VCaP (cell line): ENCODE data around the gene METTL25.

Experiments
- H3K27ac ChIP-seq: fragments of 450-650 bp; 2 replicates; pipeline ENCODE4 v1.5.1; 2017
- CTCF ChIP-seq: fragments of 450-650 bp; conservative IDR thresholded peaks from 2 replicates; pipeline ENCODE4 v1.5.1; 2017; ENCODE audit warnings: mild to moderate bottlenecking, moderate library complexity

METTL25 gene

GRCh38 chr12:82522762-82523161, 164.4 kb downstream of the METTL25 start:
- TF ChIP-seq CTCF, result no peak
- H3K27ac ChIP-seq, result peak overlapping the region; percentile 63

GRCh38 chr12:82523996-82524395, 165.7 kb downstream of the METTL25 start:
- peak overlapping the region; percentile 63 for H3K27ac ChIP-seq
- TF ChIP-seq CTCF, result no peak

GRCh38 chr12:82524641-82525040, 166.3 kb downstream of the METTL25 start:
- H3K27ac ChIP-seq, result peak overlapping the region; percentile 63
- no peak for TF ChIP-seq CTCF

GRCh38 chr12:82525616-82526015, 167.3 kb downstream of the METTL25 start:
- no peak for TF ChIP-seq CTCF
- no peak overlapping the region for H3K27ac ChIP-seq

- peak; percentile 98 for TF ChIP-seq CTCF
- no peak overlapping the region for H3K27ac ChIP-seq
Observed at GRCh38 chr12:82527165-82527780, 168.9 kb downstream of the METTL25 start.
